BE2C (cell line): ENCODE measurements around the gene THSD4.
A peak's percentile ranks its signal among the peaks of the same experiment; 100 is the strongest.

Experiments used
- DNase-seq: peaks from one replicate; pipeline ENCODE4 v3.0.0-alpha.2; 2020
- H3K27me3 ChIP-seq: fragments of 250-450 bp; sonication (Bioruptor Pico); 2 replicates; pipeline ENCODE4 v1.5.1; 2020; ENCODE audit warnings: mild to moderate bottlenecking
- H3K36me3 ChIP-seq: fragments of 250-450 bp; sonication (Bioruptor Pico); 2 replicates; pipeline ENCODE4 v1.5.1; 2020; ENCODE audit warnings: mild to moderate bottlenecking
- H3K4me1 ChIP-seq: fragments of 250-450 bp; sonication (Bioruptor Pico); 2 replicates; pipeline ENCODE4 v1.5.1; 2020
- H3K4me3 ChIP-seq: 2 replicates; pipeline ENCODE4 v1.5.1; 2011; ENCODE audit warnings: low read depth, low read length
- H3K9me3 ChIP-seq: fragments of 250-450 bp; sonication (Bioruptor Pico); 2 replicates; pipeline ENCODE4 v1.5.1; 2020
- TF ChIP-seq, protein P1 (sequence below): IDR thresholded peaks from 2 replicates; pipeline ENCODE4 v1.5.1; 2012; ENCODE audit warnings: mild to moderate bottlenecking, low read depth, low read length

THSD4 gene

DNA sequence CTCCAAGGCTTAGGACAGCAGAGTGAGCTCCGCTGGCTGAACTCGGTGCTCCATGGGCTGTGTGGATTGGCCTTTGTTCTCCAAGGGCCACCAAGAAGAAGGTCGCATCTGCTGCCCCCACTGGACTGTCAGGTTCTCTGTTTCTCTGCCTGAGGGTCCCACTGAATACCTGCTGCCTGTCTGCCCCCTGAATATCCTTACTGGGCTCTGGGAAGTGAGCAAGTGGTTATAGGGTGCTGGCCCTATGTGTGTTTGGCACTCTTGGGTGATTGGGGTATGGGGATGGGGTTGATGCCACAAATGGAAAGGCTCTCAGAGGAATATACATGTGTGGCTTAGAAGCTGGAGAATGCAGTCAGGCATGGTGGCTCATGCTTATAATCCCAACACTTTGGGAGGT, 82.3 kb downstream of the THSD4 start:
- Histone ChIP-seq H3K27me3 (no peaks in the 10 kb centered on the region), H3K4me1 (no peaks in the 10 kb centered on the region), H3K4me3 (no peak overlapping the region), H3K36me3 (no peaks in the 10 kb centered on the region), H3K9me3 (no peaks in the 10 kb centered on the region)
- no peak for DNase-seq
- TF ChIP-seq, protein P1, sequence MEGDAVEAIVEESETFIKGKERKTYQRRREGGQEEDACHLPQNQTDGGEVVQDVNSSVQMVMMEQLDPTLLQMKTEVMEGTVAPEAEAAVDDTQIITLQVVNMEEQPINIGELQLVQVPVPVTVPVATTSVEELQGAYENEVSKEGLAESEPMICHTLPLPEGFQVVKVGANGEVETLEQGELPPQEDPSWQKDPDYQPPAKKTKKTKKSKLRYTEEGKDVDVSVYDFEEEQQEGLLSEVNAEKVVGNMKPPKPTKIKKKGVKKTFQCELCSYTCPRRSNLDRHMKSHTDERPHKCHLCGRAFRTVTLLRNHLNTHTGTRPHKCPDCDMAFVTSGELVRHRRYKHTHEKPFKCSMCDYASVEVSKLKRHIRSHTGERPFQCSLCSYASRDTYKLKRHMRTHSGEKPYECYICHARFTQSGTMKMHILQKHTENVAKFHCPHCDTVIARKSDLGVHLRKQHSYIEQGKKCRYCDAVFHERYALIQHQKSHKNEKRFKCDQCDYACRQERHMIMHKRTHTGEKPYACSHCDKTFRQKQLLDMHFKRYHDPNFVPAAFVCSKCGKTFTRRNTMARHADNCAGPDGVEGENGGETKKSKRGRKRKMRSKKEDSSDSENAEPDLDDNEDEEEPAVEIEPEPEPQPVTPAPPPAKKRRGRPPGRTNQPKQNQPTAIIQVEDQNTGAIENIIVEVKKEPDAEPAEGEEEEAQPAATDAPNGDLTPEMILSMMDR: no peak

DNA sequence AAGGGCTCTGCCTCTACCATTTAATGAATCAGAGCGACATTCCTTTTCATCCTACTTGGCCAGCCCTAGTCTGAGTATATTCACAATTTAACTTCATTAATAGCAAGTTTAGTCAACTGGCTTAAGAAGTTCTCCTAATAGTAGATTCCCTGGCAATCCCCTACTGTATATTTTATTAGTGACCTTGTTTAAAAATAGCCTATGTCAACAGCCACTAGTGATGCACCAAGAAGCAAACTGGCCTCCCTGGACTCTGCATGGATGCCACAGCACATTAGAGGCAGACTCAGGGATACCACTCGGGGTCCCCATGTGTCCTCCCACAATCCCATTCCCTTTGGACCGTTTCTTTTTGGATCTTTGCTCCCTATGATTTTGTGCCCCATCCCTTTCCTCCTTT, 83.6 kb downstream of the THSD4 start:
- Histone ChIP-seq H3K4me1 (no peaks in the 10 kb centered on the region), H3K9me3 (no peaks in the 10 kb centered on the region)
- TF ChIP-seq, protein P1: no peak

DNA sequence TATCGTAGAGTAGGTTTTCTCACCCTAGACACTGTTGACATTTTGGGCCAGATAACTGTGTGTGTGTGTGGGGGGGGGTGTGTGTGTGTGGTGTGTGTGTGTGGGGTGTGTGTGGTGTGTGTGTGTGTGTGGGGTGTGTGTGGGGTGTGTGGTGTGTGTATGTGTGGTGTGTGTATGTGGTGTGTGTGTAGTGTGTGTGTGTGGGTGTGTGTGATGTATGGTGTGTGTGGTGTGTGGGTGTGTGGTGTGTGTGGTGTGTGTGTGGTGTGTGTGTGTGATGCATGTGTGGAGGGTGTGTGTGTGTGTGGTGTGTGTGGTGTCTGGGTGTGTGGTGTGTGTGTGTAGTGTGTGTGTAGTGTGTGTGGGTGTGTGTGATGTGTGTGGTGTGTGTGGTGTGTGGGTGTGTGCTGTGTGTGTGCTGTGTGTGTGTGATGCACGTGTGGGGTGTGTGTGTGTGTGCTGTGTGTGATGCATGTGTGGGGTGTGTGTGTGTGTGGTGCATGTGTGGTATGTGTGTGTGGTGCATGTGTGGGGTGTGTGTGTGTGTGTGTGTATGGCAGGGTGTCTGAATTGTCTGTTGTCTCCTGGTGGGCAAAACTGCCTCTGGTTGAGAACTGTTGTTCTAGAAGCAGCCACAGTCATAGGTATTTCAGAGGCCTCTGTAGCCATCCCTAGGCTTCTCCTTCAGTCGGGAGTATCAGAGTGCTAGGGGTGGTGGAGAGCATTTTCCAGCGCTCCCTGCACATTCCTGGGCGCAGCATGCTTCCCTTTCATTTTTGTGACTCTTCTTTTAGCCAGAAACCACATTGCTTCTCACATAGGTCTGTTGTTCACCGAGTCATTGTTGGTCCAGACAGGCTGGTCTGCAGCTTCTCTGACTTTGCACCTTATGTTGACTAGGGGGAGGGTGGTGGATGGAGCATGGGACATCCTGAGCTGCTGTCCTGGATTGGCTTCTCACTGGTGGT, 84.4 kb downstream of the THSD4 start:
- DNase-seq: no peak
- Histone ChIP-seq H3K9me3 (no peaks in the 10 kb centered on the region), H3K36me3 (no peaks in the 10 kb centered on the region), H3K4me3 (no peak overlapping the region), H3K27me3 (no peaks in the 10 kb centered on the region), H3K4me1 (no peaks in the 10 kb centered on the region)
- TF ChIP-seq, protein P1: no peak

More for the DNA sequence above, 83.6 kb downstream of the THSD4 start:
- Histone ChIP-seq H3K4me3 (no peak overlapping the region), H3K27me3 (no peaks in the 10 kb centered on the region), H3K36me3 (no peaks in the 10 kb centered on the region)
- no peak for DNase-seq

DNA sequence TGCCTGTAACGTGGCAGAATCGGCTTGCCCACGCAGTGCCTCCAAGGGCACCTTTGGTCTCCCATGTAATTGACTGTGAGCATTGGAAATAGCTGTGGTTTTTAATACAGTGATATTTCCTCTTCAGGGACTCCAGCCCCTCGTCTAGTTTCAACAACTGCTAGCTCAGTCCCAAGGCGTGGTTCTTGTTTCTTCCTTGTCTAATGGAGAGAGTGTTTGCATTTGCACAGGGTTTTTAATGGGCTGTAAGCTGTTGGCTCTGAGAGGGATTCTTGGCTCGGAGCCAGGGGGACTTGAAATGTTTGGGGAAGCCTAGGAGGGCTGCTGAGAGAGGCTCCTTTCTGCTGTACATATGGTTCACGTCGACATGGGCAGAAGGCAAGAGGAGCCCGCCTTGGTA, 86.2 kb downstream of the THSD4 start:
- H3K4me3 ChIP-seq: no peak overlapping the region
- H3K27me3 ChIP-seq: no peaks in the 10 kb centered on the region
- H3K36me3 ChIP-seq: no peaks in the 10 kb centered on the region
- H3K9me3 ChIP-seq: no peaks in the 10 kb centered on the region
- TF ChIP-seq, protein P1: no peak
- peak; percentile 18 for DNase-seq
- no peaks in the 10 kb centered on the region for H3K4me1 ChIP-seq

DNA sequence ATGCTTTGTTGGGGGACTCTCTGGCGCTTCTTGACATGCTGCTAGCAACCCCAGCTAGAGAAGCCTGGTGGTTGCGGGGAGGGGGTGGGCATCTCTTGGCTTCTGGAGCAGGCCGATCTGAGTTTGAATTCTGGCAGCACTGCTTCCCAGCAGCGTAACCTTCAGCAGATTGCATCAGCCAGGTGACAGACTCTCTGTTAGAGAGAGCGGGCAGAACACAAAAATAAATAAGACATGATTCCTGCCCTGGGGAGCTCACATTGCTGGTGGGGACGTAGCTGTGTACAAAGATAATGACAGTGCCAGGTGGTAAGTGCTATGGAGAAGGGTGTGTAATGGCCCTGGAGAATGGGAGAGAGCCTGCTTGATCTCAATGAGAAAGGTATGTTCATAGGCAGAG, 87.4 kb downstream of the THSD4 start:
- TF ChIP-seq, protein P1: no peak
- no peak overlapping the region for H3K4me3 ChIP-seq
- H3K9me3 ChIP-seq: no peaks in the 10 kb centered on the region
- no peak for DNase-seq
- H3K4me1 ChIP-seq: no peaks in the 10 kb centered on the region
- H3K36me3 ChIP-seq: no peaks in the 10 kb centered on the region
- H3K27me3 ChIP-seq: no peaks in the 10 kb centered on the region
